ENCODE measurements around the gene MALRD1.

DNA sequence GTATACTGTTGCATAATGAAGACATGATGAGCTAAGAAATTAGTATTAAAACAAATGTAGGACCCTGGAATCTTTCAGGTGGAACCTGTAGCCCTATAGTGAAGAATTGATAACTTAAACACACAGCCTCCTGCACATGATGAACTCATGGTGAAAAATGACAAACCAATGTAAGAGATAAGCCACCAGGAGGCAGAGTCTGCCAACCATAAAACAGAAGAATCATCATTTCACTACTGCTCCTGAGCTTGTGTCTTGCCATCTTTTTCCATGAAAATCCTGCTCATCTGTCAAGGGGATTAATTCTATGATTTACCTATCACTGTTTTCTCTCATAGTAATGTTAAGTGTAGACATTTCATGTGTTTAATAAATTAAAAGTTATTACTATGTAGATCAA, 363.9 kb downstream of the MALRD1 start:
- TF ChIP-seq CTCF (conservative IDR thresholded peaks at IDR 0.05 in 1 of 2, IDR thresholded peaks at IDR 0.05 in 1 of 2; ENCODE audit: extremely low read depth in 1 of 2, insufficient read depth in 1 of 2, low read depth in 1 of 2, low read length in 2 of 2) (peak; percentile 42 to 59), EZH2 (IDR thresholded peaks at IDR 0.05; ENCODE audit: borderline replicate concordance, low read length) (no peak)
